HG03571 (cell line): ENCODE results near the gene DNAH14.

ENCODE experiments used
- ATAC-seq: cut with Tn5 transposase; IDR thresholded peaks from one replicate; pipeline ENCODE4 v1.9.1; 2021; ENCODE audit not compliant: unreplicated experiment

The DNAH14 gene

GRCh38 chr1:225424562-225425200 is 495.2 kb downstream of the DNAH14 start:
- ATAC-seq: no peak

- ATAC-seq: no peak
Observed at GRCh38 chr1:225425201-225425786, 495.8 kb downstream of the DNAH14 start.

GRCh38 chr1:225426395-225427234 is 497.1 kb downstream of the DNAH14 start:
- ATAC-seq: no peak

DNA sequence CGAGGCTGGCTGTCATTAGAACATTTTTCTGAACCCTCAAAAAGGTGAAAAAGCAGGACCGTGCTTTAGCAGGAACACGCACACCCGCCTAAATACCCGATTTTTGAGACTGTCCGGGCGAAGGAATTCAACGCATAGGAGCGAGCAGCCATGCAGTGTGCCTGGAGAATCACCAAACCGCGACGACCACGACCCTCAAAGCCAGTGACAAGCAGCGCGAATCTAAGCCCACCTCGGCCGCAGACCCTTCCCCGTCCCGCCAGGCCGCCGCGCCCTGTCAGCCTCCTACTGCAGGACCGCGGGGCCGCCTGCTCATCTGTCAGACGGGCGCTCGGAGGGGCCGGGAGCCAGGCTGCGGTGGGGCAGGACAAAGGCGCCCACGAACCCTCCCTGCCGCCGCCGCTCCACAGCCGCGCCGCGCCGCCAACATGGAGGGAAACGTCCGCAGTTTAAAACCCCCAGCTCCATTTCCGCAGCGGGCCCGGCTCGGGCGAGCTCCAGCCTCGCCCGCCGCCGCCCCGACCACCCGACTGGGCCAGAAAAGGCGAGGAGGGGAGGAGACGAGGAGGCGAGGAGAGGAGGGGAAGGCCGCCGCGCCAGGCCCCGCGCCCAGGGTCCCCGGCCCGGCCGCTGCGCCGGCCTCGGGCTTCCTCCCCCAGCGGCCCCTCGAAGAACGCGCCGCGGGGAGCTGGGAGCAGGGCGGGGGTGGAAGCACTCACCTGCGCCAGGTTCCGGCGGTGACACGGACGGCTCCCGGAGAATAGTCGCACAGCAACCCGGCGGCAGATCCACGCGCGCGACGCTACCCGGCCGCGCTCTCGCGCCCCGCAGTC is 498.0 kb downstream of the DNAH14 start, which contains the start of gene LBR:
Gene LBR, minus strand, starts transcription at position 804 of the 833 bp plus-strand sequence. CDS start 3,963 bp downstream, outside the sequence.
- ATAC-seq: peak; percentile 29

DNA sequence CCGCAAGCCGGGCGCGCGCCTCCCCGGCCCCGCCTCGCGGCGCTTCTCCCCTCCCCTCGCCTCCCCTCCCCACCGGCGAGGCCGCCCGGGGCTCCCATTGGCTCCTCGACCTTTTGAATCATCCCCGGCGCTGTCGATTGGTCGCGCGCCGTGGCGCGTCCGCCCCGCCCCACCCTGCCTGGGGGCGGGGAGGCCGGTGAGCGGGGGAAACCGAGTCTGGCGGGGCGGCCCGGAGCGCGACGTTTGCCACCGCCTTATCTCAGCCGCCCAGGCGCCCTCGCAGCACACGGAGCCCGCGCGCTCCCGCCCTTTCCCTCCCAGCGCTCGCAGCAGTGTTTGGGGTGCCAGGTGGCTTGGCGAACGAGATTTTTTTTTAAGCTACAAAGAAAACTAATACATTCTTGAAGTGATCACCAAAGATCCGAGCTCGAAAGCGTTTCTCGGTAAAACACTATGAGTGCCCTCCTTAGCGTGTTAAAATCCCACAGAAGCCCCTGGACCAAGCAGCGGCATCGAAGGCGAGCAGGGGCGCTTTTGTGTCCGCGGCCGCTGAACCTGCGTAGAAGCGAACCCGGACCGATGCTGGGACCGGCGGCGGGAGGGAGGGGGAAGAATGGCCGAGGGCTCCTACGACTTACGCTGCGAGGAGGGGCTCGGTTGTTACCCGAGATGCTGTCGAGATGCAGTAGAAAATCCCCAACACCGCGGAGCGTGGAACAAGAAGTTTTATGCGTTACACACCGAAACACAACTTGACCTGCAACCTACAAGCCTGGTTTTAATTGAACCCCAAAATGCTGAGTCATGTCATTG is 498.8 kb downstream of the DNAH14 start:
- ATAC-seq: peak; percentile 93

- ATAC-seq: peak; percentile 1
Observed at GRCh38 chr1:225428881-225429455, 499.5 kb downstream of the DNAH14 start.

- no peak for ATAC-seq
Observed at GRCh38 chr1:225430301-225430700, 500.8 kb downstream of the DNAH14 start.

- ATAC-seq: no peak
Observed at GRCh38 chr1:225431081-225431863, 501.8 kb downstream of the DNAH14 start.

DNA sequence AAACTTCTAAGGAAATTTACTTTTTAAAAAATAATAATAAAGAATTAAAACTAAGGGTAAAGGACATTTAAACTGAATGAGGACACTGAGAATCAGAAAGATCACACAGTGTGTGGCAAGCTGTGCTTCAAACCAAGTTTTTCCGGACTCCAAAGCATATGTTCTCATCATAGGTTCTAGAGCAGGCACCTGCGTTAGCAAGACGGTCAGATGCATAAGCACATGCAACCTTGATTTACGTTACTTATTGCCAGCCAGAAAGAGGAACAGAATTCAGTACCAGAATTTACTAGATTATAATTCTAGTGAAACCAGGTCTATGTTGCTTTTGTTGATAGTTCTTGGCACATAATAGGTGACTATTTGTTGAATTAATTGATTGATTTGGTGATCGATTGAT is 504.6 kb downstream of the DNAH14 start:
- no peak for ATAC-seq

DNA sequence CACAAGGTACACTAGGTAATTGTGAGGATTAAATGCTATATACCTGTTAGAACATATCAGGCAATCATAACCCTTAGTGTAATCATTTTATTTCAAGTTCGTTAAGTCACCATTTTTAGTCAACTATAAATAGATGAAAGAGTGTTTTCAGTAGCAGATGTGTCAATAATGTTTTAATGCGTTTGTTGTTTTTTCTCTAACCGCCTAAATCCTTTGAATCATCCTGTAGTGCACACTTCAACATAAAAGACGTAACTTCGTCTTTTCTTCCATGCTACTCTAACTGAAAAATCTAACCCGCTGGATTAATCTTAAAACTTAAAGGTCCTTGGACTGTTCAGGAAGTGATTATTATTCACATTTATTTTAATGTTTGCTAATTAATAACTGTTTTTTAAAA is 505.6 kb downstream of the DNAH14 start:
- no peak for ATAC-seq

DNA sequence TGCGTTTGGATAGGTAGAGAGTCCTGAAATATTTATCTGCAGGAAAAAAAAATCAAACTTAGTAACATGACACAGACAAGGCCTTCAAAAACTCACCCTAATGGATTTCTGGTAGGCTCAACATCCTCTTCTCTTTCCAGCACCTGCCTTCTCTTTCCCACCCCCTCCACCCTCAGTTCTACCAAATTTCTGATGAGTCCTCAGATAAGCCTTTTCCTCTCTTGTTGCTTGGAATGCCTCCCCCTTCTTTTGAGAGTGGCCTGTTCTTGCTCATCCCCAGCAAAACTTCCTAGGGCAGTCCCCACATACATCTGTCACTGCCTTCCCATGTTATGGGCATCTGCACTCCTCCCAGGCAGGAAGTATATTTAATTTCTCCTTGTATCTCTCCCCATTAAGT is 506.0 kb downstream of the DNAH14 start:
- peak; percentile 25 for ATAC-seq

DNA sequence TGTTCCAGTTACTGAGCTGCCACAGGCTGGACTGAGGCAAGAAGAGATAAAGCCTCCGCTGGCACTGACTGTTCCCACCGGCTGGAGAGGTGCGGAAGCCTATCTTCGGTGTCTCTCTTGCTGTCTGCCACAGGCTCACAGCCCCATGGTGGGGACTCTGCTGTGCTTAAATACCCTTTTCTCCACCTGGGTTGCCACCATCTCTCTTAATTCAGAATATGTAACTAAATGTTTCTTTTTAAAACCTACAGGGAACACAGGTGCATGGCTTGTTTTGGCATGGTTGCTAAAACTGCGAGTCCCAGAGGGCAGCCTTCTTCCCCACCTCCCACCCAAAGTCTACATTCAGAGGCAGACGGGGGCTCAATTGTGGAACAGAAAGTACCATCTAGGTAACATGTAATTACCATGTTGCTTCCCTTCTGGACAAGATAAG is 506.5 kb downstream of the DNAH14 start:
- peak; percentile 69 for ATAC-seq

DNA sequence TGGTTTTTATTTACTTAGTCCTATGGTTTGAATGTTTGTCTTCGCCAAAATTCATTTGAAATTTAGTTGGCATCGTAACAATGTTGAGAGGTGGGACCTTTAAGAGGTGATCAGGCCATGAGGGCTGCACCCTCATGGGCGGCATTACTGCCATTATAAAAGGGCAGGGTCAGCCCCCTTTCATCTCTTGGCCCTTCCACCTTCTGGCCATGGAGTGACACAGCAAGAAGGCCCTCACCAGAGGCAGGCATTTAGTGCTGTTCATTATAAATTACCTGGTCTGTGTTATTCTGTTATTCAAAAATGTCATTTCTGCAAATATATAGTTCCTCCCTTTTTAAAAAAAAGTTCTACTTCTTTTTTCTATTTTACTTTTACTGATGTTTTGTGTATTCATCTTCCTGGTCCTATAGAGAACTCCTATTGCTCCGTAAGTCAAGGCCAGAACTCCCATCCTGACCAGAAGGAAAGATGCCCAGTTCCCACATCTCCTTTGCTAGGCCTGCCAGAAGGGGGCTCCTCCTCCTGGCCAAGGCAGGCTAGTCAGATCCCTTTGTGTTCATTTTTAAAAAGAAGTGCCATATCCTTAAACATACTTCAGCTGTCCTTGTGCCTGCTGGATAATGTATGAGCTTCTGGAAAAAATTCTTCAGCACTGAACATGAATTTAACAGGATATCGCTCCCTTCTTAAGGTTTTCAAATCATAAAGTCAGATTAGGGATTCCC is 508.4 kb downstream of the DNAH14 start:
- no peak for ATAC-seq

DNA sequence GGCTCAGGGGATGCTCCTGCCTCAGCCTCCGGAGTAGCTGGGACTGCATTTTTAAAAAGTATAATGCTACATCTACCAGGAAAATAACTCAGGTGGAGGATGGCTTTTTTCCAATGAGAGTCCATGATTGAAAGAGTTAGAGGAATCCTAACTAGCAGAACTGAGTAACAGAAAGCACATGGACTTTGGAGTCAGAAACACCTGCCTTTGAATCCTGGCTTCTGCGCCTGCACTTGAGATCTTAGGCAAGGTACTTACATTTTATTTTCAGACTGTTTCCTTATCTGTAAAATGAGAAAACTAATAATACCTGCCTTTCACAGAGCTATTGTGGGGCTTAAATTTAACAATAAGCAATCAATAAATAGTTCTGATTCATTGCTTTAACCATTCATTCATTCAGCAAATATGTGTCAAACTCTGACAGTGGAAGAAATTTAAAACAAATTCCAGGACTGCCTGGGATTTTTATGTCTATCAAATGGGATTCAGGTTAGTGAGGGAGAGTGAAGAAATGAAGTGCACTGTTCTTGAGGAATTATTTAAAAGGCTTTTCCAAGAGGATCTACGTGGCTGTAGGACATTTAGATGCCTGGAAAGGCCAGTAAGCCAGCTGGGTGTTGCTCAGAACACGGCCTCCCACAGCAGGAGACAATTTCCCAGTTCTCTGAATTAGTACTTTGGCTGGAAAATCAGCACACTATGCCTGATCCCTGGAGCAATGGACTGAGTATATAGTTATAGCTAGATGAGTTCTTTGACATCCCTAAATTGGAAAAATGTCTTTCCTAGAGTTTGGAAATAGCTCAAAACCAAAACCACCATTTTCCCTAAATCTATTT is 511.1 kb downstream of the DNAH14 start:
- no peak for ATAC-seq

DNA sequence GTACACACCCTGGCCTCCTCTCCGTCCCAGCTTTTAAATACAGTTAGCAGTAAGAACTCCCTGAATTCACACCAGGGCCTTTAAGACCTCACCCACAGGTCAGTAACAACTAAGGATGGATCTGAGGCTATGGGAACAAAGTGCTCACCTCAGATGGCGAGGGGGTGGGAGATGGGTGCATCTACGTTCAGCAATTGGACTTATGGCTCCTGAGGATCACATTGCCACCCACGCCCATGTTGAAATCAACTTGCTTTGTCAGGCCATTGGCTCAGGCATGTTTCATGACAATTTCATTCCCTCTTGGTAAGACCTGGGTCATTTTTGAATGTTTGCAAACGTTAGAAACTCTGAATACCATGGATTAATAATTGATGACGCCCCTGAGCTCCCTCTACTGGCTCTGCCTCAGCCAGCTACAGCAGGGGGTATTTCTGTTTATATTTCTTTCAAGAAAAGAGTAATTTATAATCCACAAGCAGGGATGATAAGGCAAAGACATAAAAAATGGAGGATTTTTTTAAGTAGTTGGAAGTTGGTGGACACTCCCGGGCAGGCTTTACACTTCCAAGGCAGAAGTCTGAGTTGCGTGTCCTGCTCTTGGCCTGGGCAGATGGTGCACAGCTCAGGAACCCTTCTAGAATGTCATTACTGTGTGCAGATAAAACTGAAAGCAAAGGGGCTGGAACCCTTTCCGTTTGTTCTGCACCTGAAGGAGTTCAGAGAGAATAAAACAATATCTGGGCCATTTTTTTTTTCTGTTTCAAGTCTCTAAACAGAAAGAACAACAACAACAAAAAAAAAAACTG is 512.0 kb downstream of the DNAH14 start:
- peak; percentile 42 for ATAC-seq

GRCh38 chr1:225442123-225442505 is 512.6 kb downstream of the DNAH14 start:
- ATAC-seq: no peak
